Measurements from ENCODE around the gene IMPACT.

GRCh38 chr18:24479371-24479770 is 52.9 kb downstream of the IMPACT start:
- no peak for TF ChIP-seq EP300 (IDR thresholded peaks at IDR 0.05)
- no peak for TF ChIP-seq CTCF (IDR thresholded peaks at IDR 0.05)
- no peak for TF ChIP-seq POLR2A (IDR thresholded peaks at IDR 0.05)
